Measurements from ENCODE around the gene DNAJC22.

DNA sequence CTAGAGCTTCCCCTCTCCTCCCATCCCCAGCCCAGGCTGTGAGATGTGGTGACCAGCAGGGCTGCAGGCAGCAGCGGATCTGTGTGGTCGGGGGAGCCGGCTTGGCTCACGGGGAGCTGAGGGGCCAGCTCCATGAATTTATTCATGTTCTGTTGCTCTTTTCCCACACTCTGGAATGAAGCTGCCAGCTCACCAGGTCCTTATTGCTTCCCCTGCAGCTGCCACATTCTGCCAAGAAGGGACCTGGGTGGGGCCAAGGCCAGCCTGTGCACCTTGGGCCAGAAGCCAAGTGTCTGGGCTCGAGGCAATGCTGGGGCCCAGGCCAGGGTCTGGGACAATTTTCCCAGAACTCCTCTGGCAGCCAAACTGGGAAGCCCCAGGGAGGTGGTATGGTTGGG lies 7.2 kb upstream of the DNAJC22 start:
- TF ChIP-seq, protein P1, sequence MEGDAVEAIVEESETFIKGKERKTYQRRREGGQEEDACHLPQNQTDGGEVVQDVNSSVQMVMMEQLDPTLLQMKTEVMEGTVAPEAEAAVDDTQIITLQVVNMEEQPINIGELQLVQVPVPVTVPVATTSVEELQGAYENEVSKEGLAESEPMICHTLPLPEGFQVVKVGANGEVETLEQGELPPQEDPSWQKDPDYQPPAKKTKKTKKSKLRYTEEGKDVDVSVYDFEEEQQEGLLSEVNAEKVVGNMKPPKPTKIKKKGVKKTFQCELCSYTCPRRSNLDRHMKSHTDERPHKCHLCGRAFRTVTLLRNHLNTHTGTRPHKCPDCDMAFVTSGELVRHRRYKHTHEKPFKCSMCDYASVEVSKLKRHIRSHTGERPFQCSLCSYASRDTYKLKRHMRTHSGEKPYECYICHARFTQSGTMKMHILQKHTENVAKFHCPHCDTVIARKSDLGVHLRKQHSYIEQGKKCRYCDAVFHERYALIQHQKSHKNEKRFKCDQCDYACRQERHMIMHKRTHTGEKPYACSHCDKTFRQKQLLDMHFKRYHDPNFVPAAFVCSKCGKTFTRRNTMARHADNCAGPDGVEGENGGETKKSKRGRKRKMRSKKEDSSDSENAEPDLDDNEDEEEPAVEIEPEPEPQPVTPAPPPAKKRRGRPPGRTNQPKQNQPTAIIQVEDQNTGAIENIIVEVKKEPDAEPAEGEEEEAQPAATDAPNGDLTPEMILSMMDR (conservative IDR thresholded peaks at IDR 0.05 in 1 of 2, IDR thresholded peaks at IDR 0.05 in 1 of 2; ENCODE audit: low read depth in 1 of 2, low read length in 2 of 2) = no peak
- no peak for TF ChIP-seq EZH2 (IDR thresholded peaks at IDR 0.05; ENCODE audit: low read length, missing control alignments)

Measured in fibroblast of lung (primary cell).